CD4-positive, alpha-beta T cell treated with Interleukin-6 for 4 hours (primary cell): ENCODE data around the gene PDE1A.

Experiments used
- DNase-seq: peaks from one replicate; pipeline ENCODE4 v3.0.0-alpha.2; 2020; ENCODE audit warnings: mixed read lengths

The PDE1A gene

GRCh38 chr2:182113334-182113733 lies 313.5 kb downstream of the PDE1A start:
- no peak for DNase-seq

- no peak for DNase-seq
These were observed 316.5 kb downstream of the PDE1A start for GRCh38 chr2:182110347-182110746.

GRCh38 chr2:182103526-182103925 lies 323.3 kb downstream of the PDE1A start:
- no peak for DNase-seq

GRCh38 chr2:182101263-182101662 lies 325.6 kb downstream of the PDE1A start:
- DNase-seq, result no peak

- no peak for DNase-seq
These were observed 328.2 kb downstream of the PDE1A start for GRCh38 chr2:182098648-182099047.

- no peak for DNase-seq
These were observed 329.2 kb downstream of the PDE1A start for GRCh38 chr2:182097571-182098164.

GRCh38 chr2:182090486-182090885 lies 336.4 kb downstream of the PDE1A start:
- no peak for DNase-seq
